Panc1 (cell line): ENCODE data around the gene LIPJ.

ENCODE experiments used
- CTCF ChIP-seq: fragments of 450-650 bp; IDR thresholded peaks from 2 replicates; pipeline ENCODE4 v1.5.1; 2017; ENCODE audit warnings: mild to moderate bottlenecking
- POLR2AphosphoS5 ChIP-seq: IDR thresholded peaks from 2 replicates; pipeline ENCODE4 v1.6.1; 2012; ENCODE audit warnings: mild to moderate bottlenecking, low read depth, low read length, moderate library complexity
- REST ChIP-seq, 2 experiments: IDR thresholded peaks; 2 replicates each; pipeline ENCODE4 v1.6.1; 2011 to 2012; ENCODE audit warnings: low read depth in 2 of 2, control low read depth in 1 of 2, low read length in 1 of 2, mild to moderate bottlenecking in 1 of 2, moderate library complexity in 1 of 2; ENCODE audit not compliant: insufficient read depth in 1 of 2
- SIN3A ChIP-seq: IDR thresholded peaks from 2 replicates; pipeline ENCODE4 v1.6.1; 2012; ENCODE audit warnings: low read depth, mild to moderate bottlenecking, low read length, moderate library complexity, borderline replicate concordance; ENCODE audit not compliant: insufficient read depth
- TCF7L2 ChIP-seq: IDR thresholded peaks from 2 replicates; pipeline ENCODE4 v1.6.1; 2011; ENCODE audit warnings: mild to moderate bottlenecking, low read depth, low read length, inconsistent platforms

GRCh38 chr10:88557658-88558057 lies 28.9 kb upstream of the LIPJ start:
- no peak for TF ChIP-seq CTCF
- no peak for TF ChIP-seq POLR2AphosphoS5
- no peak for TF ChIP-seq REST (IDR thresholded peaks at IDR 0.05; ENCODE audit: insufficient read depth in 1 of 2, low read depth in 2 of 2, low read length in 1 of 2)
- no peak for TF ChIP-seq SIN3A
- no peak for TF ChIP-seq TCF7L2
